Activated CD4-positive, alpha-beta T cell treated with anti-CD3 and anti-CD28 coated beads for 48 hours (primary cell): ENCODE measurements around the gene CDH23.

Source experiments
- DNase-seq: peaks from one replicate; pipeline ENCODE4 v3.0.0-alpha.2; 2020

CDH23 gene

GRCh38 chr10:71442859-71443570, 46.3 kb downstream of the CDH23 start:
- no peak for DNase-seq

DNA sequence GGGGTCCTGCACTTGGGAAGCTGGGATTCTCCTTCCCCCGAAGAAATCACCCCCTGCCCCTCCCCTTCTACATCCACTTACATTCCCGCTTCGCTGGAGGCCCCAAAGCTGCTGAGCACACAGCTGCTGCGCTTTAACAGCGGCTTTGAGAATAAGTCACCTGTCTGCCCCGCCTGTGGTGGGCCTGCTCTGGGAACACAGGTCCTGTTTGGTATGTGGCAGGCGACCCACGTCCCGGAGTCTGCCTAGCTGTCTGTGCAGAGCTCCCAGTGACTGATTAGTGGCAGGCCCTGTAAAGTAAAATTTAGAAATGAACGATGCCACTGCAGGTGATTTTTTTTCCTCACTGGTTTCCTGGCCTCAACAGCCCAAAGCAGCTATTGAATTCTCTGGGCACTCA, 47.0 kb downstream of the CDH23 start:
- no peak for DNase-seq

GRCh38 chr10:71444284-71445054, 47.7 kb downstream of the CDH23 start:
- no peak for DNase-seq

DNA sequence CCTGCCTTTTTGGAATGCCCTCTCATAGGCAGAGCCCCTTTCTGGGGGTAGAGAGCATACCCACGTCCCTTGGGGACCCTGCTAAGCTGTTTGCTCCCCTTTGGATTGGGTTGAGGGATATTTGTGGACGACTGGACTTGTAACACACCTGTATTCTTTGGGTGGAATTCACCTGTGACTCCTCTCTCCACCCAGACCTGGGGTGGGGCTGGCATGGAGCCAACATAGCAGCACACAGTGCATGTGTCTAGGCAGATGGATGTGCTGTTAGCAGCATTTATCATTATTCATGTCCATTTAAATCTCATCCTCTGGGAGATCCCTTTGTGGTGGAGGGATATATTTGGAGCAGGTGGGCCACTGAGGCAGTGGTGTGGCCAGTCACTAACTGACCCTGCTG, 51.0 kb downstream of the CDH23 start:
- no peak for DNase-seq

DNA sequence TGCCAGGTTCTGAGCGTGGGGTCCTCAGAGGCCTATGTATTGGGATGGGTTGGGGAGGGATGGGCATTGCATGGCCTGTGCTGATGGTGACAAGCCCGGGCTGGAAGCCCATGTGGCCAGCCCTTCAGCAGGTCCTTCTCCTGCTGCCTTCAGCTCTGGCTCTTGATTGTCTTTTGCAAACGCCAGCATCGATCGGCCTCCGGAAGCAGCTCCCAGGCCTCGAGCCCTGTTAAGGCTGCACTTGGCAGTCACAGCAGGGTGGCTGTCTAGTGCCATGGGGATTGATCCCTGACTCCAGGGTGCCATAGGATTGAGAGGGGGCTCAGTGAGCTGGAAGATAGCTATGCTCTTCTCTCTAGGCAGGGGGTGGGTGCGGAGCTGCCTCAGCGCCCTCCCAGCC, 51.4 kb downstream of the CDH23 start:
- DNase-seq, result no peak

GRCh38 chr10:71449026-71449425, 52.3 kb downstream of the CDH23 start:
- no peak for DNase-seq

DNA sequence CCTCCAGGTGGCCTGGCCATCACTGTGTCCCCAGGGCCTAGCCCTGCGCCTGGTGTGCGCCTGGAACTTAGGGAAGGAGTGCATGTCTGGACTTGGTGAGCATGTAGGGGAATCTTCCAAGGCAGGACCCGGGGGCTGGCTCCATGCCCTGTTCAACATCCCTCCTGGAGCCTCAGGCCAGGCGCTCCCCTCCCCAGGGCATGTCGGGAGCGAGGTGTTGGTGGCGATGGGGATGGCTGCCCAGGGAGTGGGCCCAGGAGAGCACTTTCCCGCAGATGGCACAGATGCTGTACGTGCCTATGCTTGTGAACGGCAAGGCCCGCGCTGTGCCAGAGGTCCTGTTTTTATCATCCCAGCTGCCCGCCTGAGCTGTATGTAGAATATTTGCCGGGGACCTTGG, 55.0 kb downstream of the CDH23 start:
- DNase-seq, result no peak

GRCh38 chr10:71453186-71453585, 56.5 kb downstream of the CDH23 start:
- DNase-seq, result no peak

DNA sequence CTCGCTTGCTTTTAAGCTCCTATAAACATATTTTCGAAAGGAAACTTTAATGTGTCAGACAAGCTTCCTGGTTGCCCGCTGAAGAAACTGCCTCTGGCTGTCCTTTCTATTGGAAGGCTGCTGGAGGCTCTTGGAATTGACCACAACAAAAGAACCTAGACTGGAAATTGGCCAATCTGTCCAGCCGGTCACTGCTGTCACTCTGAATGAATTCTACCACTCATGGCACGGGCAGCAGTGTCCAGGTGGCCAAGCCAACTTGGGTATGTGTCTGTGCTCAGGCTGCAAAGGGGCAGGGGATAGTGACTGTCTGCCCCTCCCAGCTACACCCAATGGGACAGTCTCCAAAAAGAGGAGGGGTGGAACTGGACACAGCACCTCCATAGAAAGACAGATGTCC, 57.6 kb downstream of the CDH23 start:
- DNase-seq, result no peak

DNA sequence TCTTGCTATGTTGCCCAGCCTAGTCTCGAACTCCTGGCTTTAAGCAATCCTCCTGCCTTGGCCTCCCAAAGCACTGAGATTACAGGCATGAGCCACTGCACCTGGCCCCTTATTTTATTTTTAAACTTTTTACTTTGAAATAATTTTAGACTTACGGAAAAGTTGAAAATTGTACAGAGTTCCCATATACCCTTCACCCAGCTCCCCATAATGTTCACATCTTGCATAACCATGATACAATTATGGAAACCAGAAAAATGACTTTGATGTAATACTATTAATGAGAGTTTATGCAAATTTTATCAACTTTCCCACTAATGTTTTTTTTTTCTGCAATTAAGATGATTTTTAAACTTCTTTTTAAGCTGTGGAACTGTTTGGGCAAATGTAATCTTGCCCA, 58.3 kb downstream of the CDH23 start:
- no peak for DNase-seq

GRCh38 chr10:71456631-71457030, 59.9 kb downstream of the CDH23 start:
- DNase-seq, result no peak

DNA sequence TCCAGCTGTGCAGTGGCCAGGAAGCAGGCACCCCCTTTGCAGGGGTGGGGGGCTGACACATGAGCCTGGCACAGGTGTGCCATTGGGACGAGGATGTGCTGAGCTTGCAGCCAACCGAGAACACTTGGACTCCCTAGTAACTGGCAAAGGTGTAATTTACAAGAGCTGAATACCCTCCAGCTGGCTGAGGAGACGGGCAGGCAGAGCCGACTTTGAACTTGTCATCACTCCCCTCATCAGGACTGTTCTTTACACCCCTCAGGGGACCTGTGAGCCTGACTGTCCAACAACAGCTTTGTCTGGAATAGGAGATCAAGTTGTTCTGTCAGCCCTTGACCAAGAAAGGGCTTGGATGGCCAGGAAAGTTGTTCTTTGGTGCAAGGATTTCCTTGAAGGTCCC, 61.2 kb downstream of the CDH23 start:
- no peak for DNase-seq

- DNase-seq, result no peak
Measured at GRCh38 chr10:71458387-71458786, 61.7 kb downstream of the CDH23 start.

GRCh38 chr10:71459513-71459912, 62.8 kb downstream of the CDH23 start:
- DNase-seq, result no peak

DNA sequence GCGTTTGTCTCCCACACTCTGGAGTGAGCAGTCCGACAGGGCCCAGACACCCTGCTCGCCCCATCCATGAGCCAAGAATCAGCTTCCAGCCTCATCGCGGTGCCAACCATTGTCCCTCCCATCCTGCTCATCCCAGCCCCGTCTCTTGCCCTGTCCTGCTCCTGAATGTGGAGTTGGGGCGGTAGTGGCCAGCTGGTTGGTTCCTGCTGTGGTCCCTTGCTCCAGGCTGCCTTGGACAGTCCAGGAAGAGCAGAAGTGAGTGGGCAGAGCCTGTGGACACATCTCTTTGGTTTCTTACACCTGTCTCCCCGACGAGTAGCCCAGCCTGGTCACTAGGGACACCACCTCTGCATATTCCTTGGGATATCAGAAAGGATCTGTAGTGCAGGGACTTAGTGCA, 63.9 kb downstream of the CDH23 start:
- no peak for DNase-seq

DNA sequence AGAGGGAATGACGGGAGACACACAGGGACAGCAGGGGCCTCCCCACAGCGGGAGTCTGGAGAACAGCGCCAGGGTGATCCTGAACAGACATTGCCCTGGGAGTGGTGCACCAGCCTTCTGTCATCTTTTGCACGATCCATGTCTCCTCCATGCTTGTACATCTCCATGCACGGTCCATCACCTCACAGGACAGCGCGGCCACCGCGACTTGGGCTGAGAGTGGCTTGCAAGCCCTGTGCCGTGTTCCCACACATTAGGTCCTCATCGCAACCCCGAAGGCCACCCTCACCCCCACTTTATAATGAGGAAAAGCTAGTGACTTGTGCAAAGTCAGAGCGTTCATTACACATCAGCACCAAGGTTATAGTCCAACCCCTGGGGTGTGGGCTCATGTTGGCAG, 64.7 kb downstream of the CDH23 start:
- no peak for DNase-seq

DNA sequence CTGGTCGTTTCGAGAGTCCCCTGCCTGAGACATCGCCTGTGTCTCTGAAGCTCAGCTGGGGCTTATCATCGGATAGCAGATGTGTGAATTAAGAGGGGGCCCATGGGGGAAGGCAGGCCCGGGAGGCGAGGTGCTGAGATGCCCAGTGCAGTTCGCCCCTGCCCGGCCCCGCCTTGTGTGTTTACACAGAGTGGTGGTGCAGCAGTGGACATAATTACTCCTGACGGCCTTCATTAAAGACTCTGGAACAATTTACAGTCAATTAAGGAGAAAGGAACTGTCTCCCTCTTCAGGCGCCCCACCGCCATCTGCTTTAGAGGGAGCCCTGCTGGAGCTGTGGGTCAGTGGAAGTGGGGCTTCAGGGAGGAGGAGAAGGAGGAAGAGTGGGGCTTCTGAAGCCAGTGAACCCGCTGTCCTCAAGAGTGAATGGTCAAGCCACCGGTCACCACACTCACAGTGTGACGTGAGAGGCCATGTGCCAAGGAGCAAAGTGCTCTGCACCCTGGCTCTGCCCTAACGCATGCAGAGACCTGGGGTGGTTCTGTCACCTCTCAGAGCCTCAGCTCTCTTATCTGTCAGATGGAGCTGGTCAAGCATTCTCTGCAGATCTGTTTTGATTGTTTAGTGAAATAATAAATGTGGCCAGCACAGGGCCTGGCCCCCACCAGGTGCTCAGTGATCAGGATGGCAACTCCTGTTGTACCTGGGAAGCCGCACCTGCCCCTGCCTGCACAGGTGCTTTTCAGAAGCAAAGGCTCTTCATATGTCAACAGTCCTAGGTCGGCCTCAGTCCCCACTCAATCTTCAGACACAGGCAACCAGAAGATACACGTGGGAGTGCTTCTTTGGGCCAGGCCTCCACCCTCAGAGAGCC, 65.6 kb downstream of the CDH23 start:
- DNase-seq, result no peak

- no peak for DNase-seq
Measured at GRCh38 chr10:71463111-71463510, 66.4 kb downstream of the CDH23 start.

GRCh38 chr10:71465551-71466252, 69.0 kb downstream of the CDH23 start:
- no peak for DNase-seq

- no peak for DNase-seq
Measured at GRCh38 chr10:71466330-71466729, 69.6 kb downstream of the CDH23 start.

GRCh38 chr10:71467161-71467560, 70.4 kb downstream of the CDH23 start:
- no peak for DNase-seq

DNA sequence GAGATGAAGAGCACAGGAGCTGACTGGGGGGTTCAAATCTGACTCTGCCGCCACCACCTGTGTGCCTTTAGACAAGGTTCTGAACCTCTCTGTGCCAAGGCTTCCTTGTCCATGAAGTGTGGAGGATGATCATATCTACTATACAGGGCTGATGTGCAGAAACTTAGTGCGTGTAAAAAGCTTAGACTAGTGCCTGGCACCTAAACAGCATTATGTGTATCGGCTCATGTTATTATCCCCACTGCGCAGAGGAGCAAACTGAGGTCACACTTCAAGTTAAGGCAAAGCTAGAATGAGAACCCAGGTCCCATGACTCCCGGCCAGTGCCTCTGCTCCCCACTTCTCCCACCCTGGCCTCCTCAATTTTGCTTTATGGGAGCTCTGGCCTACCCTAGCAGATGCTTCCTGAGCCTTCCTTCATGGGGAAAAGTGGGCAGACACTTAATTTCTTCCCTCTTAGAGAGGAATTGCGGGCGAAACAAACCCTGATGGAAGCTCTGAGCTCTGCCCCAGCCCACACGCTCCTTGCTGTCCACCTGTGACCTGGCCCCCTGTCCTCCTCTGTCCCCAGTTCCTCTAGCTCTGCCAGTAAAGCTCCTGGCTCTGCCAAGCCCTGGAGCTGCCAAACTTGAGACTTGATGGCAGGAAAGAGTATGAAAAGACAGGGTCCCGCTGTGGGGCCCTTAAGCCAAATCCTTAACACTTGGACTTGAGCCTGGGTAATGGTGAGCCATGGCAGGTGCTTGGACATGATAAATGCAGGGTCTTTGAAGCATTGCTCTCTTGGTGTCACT, 71.0 kb downstream of the CDH23 start:
- DNase-seq, result no peak
